Ovary (tissue), 3 donors: ENCODE data around the gene TNFAIP8L1.

Experiments
- POLR2A ChIP-seq: fragments of 450-650 bp; IDR thresholded peaks from one replicate; pipeline ENCODE4 v1.6.1; 2017; ENCODE audit warnings: antibody characterized with exemption, mild to moderate bottlenecking, moderate library complexity
- TF ChIP-seq, protein P1 (sequence below), 3 donors: fragments of 450-650 bp in 2 of 3; fragments of 200-600 bp in 1 of 3; IDR thresholded peaks; one replicate each; pipeline versions ENCODE4 v1.5.1 to v1.8.0; 2016 to 2022; ENCODE audit warnings: antibody characterized with exemption in 3 of 3, mild to moderate bottlenecking in 1 of 3
- donor health status: DM: no; HTN: no; CAD: no.

DNA sequence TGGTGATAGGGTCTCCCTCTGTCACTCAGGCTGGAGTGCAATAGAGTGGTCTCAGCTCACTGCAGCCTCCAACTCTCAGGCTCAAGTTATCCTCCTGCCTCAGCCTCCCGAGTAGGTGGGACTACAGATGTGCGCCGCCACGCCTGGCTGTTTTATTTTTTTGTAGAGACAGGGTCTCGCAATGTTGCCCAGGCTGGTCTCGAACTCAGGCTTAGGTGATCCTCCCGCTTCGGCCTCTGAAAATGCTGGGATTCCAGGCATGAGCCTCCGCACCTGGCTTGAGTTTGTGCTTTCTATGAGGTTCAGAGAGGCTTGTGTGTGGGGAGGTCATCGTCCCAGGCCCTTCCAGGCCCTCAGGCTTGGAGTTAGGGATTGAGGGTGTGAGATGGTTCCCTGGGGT, 39.2 kb upstream of the TNFAIP8L1 start:
- TF ChIP-seq POLR2A: no peak
- TF ChIP-seq, protein P1, sequence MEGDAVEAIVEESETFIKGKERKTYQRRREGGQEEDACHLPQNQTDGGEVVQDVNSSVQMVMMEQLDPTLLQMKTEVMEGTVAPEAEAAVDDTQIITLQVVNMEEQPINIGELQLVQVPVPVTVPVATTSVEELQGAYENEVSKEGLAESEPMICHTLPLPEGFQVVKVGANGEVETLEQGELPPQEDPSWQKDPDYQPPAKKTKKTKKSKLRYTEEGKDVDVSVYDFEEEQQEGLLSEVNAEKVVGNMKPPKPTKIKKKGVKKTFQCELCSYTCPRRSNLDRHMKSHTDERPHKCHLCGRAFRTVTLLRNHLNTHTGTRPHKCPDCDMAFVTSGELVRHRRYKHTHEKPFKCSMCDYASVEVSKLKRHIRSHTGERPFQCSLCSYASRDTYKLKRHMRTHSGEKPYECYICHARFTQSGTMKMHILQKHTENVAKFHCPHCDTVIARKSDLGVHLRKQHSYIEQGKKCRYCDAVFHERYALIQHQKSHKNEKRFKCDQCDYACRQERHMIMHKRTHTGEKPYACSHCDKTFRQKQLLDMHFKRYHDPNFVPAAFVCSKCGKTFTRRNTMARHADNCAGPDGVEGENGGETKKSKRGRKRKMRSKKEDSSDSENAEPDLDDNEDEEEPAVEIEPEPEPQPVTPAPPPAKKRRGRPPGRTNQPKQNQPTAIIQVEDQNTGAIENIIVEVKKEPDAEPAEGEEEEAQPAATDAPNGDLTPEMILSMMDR (IDR thresholded peaks at IDR 0.05): no peak
